GM23338 (cell line): ENCODE data around the gene SFRP4.

Experiments used
- CREB1 ChIP-seq: fragments of 250-450 bp; sonication (Bioruptor Pico); IDR thresholded peaks from 2 replicates; pipeline ENCODE4 v1.5.0; 2020; ENCODE audit warnings: low read depth, mild to moderate bottlenecking, moderate library complexity
- EZH2 ChIP-seq: fragments of 200-600 bp; sonication (generic); IDR thresholded peaks from one replicate; pipeline ENCODE4 v1.8.0; 2017; ENCODE audit warnings: antibody characterized with exemption, mild to moderate bottlenecking, low read depth; ENCODE audit not compliant: unreplicated experiment
- EZH2phosphoT487 ChIP-seq: fragments of 200-600 bp; sonication (generic); IDR thresholded peaks from one replicate; pipeline ENCODE4 v1.8.1; 2018; ENCODE audit warnings: antibody characterized with exemption; ENCODE audit not compliant: unreplicated experiment
- JUNB ChIP-seq: IDR thresholded peaks from one replicate; pipeline ENCODE4 v1.6.1; 2016; ENCODE audit warnings: antibody characterized with exemption; ENCODE audit not compliant: unreplicated experiment
- POLR2AphosphoS5 ChIP-seq: IDR thresholded peaks from 2 replicates; pipeline ENCODE4 v1.6.1; 2016; ENCODE audit warnings: antibody characterized with exemption, low read depth
- TF ChIP-seq, protein P1 (sequence below), 2 experiments: fragments of 200-600 bp in 1 of 2; sonication (generic) in 1 of 2; conservative IDR thresholded peaks; 2 replicates each; pipeline versions ENCODE4 v1.5.1 to v1.6.1; 2016 to 2017; ENCODE audit warnings: antibody characterized with exemption in 2 of 2, low read depth in 2 of 2, mild to moderate bottlenecking in 2 of 2, moderate library complexity in 1 of 2
- TF ChIP-seq, protein P2 (sequence below): IDR thresholded peaks from one replicate; pipeline ENCODE4 v1.6.1; 2018; ENCODE audit warnings: antibody characterized with exemption; ENCODE audit not compliant: unreplicated experiment

DNA sequence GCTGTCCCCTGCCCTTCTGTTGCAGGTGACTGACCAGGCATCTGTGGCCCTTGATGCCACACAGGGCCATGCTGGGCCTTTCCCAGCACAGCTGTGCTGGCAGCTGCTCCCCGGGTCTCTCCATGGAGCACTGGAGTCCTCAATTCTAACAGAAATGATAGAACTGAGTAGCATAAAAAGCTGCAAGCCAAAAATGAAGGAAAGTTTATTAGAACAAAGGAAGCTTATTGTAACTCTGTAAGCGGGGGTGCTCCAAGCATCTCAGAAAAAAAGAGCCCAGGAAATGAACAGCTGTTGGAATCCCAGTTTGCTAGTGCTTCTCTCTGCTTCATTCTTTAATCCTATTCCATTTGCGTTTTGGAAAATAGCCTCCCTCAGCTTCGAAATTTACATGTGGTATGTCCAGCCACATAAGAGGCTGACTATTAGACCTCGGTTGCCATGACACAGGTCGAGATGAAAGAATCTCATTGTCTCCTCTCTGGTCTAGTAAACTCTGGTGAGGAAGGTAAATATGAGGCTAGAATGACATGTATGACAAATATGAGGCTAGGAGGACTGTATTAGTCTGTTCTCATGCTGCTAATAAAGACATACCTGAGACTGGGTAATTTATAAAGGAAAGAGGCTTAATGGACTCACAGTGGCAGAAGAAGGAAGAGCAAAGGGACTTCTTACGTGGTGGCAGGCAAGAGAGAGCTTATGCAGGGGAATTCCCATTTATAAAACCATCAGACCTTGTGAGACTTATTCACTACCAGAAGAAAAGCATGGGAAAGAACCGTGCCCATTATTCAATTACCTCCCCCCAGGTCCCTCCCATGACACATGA lies 27.5 kb upstream of the SFRP4 start:
- TF ChIP-seq, protein P1, sequence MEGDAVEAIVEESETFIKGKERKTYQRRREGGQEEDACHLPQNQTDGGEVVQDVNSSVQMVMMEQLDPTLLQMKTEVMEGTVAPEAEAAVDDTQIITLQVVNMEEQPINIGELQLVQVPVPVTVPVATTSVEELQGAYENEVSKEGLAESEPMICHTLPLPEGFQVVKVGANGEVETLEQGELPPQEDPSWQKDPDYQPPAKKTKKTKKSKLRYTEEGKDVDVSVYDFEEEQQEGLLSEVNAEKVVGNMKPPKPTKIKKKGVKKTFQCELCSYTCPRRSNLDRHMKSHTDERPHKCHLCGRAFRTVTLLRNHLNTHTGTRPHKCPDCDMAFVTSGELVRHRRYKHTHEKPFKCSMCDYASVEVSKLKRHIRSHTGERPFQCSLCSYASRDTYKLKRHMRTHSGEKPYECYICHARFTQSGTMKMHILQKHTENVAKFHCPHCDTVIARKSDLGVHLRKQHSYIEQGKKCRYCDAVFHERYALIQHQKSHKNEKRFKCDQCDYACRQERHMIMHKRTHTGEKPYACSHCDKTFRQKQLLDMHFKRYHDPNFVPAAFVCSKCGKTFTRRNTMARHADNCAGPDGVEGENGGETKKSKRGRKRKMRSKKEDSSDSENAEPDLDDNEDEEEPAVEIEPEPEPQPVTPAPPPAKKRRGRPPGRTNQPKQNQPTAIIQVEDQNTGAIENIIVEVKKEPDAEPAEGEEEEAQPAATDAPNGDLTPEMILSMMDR (conservative IDR thresholded peaks at IDR 0.05; ENCODE audit: low read depth in 2 of 2) = no peak
- TF ChIP-seq EZH2 (no peak), POLR2AphosphoS5 (no peak), JUNB (no peak), EZH2phosphoT487 (no peak), CREB1 (CRISPR knock-in tag) (no peak)
- TF ChIP-seq, protein P2, sequence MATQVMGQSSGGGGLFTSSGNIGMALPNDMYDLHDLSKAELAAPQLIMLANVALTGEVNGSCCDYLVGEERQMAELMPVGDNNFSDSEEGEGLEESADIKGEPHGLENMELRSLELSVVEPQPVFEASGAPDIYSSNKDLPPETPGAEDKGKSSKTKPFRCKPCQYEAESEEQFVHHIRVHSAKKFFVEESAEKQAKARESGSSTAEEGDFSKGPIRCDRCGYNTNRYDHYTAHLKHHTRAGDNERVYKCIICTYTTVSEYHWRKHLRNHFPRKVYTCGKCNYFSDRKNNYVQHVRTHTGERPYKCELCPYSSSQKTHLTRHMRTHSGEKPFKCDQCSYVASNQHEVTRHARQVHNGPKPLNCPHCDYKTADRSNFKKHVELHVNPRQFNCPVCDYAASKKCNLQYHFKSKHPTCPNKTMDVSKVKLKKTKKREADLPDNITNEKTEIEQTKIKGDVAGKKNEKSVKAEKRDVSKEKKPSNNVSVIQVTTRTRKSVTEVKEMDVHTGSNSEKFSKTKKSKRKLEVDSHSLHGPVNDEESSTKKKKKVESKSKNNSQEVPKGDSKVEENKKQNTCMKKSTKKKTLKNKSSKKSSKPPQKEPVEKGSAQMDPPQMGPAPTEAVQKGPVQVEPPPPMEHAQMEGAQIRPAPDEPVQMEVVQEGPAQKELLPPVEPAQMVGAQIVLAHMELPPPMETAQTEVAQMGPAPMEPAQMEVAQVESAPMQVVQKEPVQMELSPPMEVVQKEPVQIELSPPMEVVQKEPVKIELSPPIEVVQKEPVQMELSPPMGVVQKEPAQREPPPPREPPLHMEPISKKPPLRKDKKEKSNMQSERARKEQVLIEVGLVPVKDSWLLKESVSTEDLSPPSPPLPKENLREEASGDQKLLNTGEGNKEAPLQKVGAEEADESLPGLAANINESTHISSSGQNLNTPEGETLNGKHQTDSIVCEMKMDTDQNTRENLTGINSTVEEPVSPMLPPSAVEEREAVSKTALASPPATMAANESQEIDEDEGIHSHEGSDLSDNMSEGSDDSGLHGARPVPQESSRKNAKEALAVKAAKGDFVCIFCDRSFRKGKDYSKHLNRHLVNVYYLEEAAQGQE = no peak
